ENCODE measurements around the gene ENTPD2.
A peak's percentile ranks its signal among the peaks of the same experiment; 100 is the strongest.

Gene ENTPD2

DNA sequence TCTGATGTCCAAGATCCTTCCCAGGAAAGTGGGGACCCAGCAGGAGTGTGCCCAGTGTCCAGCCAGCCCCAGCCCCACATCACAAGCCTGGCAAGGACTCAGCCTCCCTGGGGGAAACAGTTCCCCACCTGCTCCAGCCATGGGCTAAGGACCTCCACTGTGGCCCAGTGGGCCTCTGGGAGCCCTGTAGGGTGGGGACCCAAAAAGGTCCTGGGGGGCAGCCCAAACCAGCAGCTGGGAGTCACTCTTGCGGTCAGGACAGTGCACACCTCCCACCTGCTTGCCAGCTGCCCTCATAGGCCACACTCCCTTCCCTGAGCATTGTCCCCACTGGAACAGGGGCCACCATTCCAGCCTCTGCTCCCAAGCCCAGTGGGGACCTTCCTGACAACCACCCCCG lies 27.5 kb downstream of the ENTPD2 start:
- no peak overlapping the region for H3K4me3 Mint-ChIP-seq
- H3K27me3 Mint-ChIP-seq, result no peaks in the 10 kb centered on the region
- DNase-seq, result no peak
- H3K4me1 Mint-ChIP-seq (ENCODE audit: low read depth), result peaks cover 36% of the 10 kb centered on the region
- no peaks in the 10 kb centered on the region for H3K36me3 Mint-ChIP-seq (ENCODE audit: low read depth)
- no peak overlapping the region for H3K27ac Mint-ChIP-seq
- no peaks in the 10 kb centered on the region for H3K9me3 Mint-ChIP-seq

DNA sequence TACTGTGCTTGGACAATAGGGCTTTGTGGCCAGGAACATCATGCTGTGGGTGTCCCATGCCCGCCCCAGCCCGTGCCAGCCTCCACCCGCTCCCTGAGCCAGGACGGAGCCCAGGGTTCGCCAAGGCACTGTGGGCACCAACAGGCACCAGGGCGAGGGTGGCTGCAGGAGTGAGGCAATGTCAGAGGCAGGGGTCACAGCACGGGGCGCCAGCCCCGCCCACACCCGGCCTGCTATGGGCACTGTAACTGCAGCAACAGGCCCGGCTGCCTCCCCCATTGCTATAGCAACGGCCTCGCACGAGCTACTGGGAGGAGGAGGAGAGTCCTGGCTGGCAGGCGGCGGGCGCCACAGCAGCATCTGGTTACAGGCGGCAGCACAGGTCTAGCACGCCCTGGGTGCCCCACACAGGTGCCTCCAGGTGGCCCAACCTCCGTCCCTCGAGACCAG lies 28.3 kb downstream of the ENTPD2 start:
- no peak for DNase-seq

DNA sequence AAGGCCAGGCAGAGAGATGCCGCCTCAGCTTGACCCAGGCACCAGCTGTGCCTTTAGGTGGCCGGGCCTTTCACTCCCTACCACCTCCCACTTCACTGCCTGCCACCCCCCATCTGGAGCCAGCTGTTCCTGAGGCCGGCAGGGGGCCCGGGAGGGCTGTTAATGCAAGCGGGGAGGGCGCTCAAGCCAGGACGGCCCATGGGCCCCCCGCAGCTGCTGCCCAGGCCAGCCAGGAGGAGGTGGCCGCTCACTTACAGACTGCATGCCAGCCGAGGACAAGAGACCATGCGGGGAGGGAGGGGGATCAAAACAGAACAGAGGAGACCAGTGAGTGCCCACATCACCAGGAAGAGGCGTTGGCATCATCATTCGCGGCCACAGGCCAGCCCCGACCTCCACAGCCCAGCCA lies 30.3 kb downstream of the ENTPD2 start:
- H3K4me1 Mint-ChIP-seq (ENCODE audit: low read depth), result peaks cover 11% of the 10 kb centered on the region
- H3K27ac Mint-ChIP-seq, result no peak overlapping the region
- DNase-seq, result no peak
- H3K9me3 Mint-ChIP-seq, result no peaks in the 10 kb centered on the region
- no peaks in the 10 kb centered on the region for H3K27me3 Mint-ChIP-seq
- H3K36me3 Mint-ChIP-seq (ENCODE audit: low read depth), result no peaks in the 10 kb centered on the region
- no peak overlapping the region for H3K4me3 Mint-ChIP-seq

More for the DNA sequence above, 28.3 kb downstream of the ENTPD2 start:
- H3K36me3 Mint-ChIP-seq (ENCODE audit: low read depth), result no peaks in the 10 kb centered on the region
- H3K4me1 Mint-ChIP-seq (ENCODE audit: low read depth), result peaks cover 31% of the 10 kb centered on the region
- H3K9me3 Mint-ChIP-seq, result no peaks in the 10 kb centered on the region
- H3K27ac Mint-ChIP-seq, result no peak overlapping the region
- no peaks in the 10 kb centered on the region for H3K27me3 Mint-ChIP-seq
- H3K4me3 Mint-ChIP-seq, result no peak overlapping the region

- no peak overlapping the region for H3K27ac Mint-ChIP-seq
- no peaks in the 10 kb centered on the region for H3K9me3 Mint-ChIP-seq
- H3K4me1 Mint-ChIP-seq (ENCODE audit: low read depth), result peaks cover 10% of the 10 kb centered on the region
- no peak for DNase-seq
- H3K4me3 Mint-ChIP-seq, result no peak overlapping the region
- no peaks in the 10 kb centered on the region for H3K36me3 Mint-ChIP-seq (ENCODE audit: low read depth)
- H3K27me3 Mint-ChIP-seq, result no peaks in the 10 kb centered on the region
Measured at GRCh38 chr9:137023157-137023556, 30.7 kb downstream of the ENTPD2 start.

DNA sequence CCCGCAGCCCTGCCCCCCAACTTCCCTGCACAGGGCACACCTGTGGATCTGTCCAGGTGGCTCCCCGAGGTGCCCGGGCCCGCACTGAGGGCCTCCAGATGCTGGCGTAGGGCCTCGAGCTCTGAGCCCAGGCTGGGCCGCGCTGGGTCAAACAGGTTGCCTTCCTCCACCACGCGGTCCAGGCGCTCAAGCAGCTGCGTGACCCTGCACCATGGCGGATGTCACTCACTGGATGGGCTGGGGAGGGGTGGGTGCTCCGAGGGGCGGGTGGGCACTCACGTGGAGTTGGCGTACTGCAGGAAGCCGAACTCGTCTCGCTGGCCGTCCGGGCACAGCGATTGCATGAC lies 31.2 kb downstream of the ENTPD2 start:
- H3K4me1 Mint-ChIP-seq (ENCODE audit: low read depth), result peaks cover 10% of the 10 kb centered on the region
- H3K4me3 Mint-ChIP-seq, result no peak overlapping the region
- no peaks in the 10 kb centered on the region for H3K27me3 Mint-ChIP-seq
- no peak for DNase-seq
- no peak overlapping the region for H3K27ac Mint-ChIP-seq
- no peaks in the 10 kb centered on the region for H3K9me3 Mint-ChIP-seq
- no peaks in the 10 kb centered on the region for H3K36me3 Mint-ChIP-seq (ENCODE audit: low read depth)

GRCh38 chr9:137021979-137022661 lies 31.7 kb downstream of the ENTPD2 start:
- Mint-ChIP-seq H3K36me3 (ENCODE audit: low read depth) (peaks cover under 1% of the 10 kb centered on the region), H3K9me3 (no peaks in the 10 kb centered on the region), H3K4me3 (no peak overlapping the region), H3K27me3 (no peaks in the 10 kb centered on the region), H3K4me1 (ENCODE audit: low read depth) (peaks cover 7% of the 10 kb centered on the region), H3K27ac (peak overlapping the region; percentile 41)
- peak; percentile 79 for DNase-seq

- Mint-ChIP-seq H3K27me3 (no peaks in the 10 kb centered on the region), H3K4me3 (no peak overlapping the region), H3K36me3 (ENCODE audit: low read depth) (peaks cover 4% of the 10 kb centered on the region), H3K27ac (no peak overlapping the region), H3K9me3 (no peaks in the 10 kb centered on the region), H3K4me1 (ENCODE audit: low read depth) (peaks cover 3% of the 10 kb centered on the region)
- no peak for DNase-seq
Measured at GRCh38 chr9:137021568-137021978, 32.3 kb downstream of the ENTPD2 start.

DNA sequence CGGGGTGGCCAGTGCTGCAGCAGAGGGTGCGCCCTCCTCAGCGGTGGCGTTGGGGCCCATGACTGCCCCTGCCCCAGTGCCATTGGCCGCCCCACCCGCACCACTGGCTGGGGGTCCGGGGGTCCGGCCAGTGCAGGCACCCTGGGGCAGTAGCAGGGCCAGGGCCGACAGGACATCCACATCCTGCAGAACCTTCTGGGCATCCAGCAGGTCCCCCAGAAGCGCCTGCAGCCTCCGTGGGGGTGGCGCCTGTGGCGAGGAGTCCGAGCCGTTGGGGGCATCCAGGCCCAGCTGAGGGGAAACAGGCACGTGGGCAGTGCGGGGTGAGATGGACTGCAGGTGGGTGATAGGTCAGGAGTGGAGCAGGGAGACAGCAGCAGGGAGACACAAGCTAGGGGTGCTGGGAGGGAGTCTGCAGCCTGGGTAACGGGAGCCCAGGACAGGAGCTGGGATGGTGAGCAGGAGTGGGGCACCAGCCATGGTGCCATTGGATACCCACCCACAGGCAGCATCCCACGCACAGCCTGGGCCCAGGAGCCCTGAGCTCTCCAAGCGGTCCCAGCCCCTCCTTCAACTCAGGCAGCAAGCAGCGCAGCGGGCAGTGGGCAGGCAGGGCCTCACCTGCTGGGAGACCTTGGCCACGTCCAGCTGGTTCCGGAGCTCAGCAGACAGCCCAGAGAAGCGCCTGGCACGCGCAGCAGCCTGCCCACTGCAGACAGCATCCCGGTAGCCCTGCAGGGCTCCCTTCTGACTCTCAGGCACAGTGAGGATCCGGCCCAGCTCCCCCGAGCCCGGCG lies 32.9 kb downstream of the ENTPD2 start:
- Mint-ChIP-seq H3K9me3 (no peaks in the 10 kb centered on the region), H3K4me3 (no peak overlapping the region), H3K27ac (no peak overlapping the region), H3K36me3 (ENCODE audit: low read depth) (peaks cover 4% of the 10 kb centered on the region), H3K27me3 (no peaks in the 10 kb centered on the region), H3K4me1 (ENCODE audit: low read depth) (no peaks in the 10 kb centered on the region)
- DNase-seq, result no peak

DNA sequence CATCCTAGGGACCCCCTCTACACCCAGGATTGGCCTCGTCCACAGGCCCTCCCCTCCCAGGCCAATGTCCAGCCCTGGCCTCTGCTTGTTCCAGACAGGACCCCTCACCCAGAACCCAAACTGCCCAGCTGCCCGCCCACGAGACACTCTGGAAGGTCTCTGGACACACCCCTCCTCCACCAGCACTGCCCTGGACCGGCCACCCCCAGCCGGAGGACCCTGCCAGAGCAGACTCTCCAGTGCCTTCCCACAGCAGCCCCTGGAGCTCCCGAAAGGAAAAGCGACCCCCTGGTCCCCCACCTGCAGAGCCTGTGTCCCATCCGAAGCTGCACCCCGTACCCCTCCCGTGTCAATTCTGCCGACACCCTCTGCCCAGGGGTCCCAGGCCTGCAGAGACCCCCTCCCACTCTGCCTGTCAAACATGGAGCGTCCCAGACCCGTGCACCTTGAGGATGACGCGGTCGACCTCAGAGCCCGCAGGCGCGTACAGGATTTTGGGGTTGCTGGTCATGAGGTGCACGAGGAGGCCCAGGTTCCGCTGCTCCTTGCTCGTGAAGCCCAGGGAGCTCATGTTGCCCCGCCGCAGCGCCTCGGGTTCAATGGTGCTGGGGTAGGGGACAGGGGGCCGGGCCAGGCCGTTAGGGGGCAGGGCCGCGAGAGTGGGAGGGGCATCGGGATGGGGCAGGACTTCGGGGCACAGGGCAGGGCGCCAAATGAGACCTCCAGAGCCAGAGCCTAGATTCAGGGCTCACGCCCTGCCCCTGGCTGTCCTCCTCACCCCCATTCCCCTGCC lies 33.8 kb downstream of the ENTPD2 start:
- Mint-ChIP-seq H3K36me3 (ENCODE audit: low read depth) (peaks cover 6% of the 10 kb centered on the region), H3K9me3 (no peaks in the 10 kb centered on the region), H3K27ac (no peak overlapping the region), H3K4me1 (ENCODE audit: low read depth) (no peaks in the 10 kb centered on the region), H3K4me3 (no peak overlapping the region), H3K27me3 (no peaks in the 10 kb centered on the region)
- no peak for DNase-seq

DNA sequence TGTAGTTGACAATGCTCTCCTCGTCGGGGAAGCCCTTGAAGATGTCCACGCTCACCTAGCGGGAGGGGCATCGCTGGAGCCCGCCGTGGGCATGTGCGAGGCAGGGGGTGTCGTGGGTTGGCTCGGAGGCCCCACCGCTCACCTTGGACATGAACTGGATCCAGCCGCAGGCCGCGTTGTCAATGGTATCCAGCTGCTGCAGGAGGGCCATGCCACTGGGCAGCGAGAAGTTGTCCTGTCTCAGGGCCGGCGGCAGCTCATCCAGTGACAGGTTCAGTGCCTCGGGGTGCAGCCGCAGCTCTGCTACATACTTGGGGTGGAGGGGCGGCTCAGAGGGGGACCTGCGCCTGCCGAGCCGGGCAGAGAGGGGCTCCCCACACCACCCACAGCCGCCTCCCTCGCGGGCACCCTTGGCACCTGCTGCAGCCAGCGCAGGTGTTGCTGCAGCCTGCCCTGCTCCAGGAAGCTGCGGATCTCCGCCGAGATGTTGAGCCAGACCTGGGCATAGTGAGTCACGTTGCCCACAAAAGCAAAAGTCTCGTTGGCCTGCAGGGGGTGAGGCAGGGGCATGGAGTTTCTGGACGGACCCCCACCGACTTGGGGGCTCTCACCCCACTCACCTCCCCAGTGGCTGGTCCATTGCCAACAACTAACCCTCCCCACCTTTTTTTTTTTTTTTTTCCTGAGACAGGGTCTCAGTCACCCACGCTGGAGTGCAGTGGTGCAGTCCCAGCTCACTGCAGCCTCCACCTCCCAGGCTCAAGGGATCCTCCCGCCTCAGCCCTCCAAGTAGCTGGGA lies 34.9 kb downstream of the ENTPD2 start:
- Mint-ChIP-seq H3K27me3 (no peaks in the 10 kb centered on the region), H3K4me1 (ENCODE audit: low read depth) (no peaks in the 10 kb centered on the region), H3K27ac (no peak overlapping the region), H3K36me3 (ENCODE audit: low read depth) (peaks cover 9% of the 10 kb centered on the region), H3K9me3 (no peaks in the 10 kb centered on the region), H3K4me3 (no peak overlapping the region)
- no peak for DNase-seq

DNA sequence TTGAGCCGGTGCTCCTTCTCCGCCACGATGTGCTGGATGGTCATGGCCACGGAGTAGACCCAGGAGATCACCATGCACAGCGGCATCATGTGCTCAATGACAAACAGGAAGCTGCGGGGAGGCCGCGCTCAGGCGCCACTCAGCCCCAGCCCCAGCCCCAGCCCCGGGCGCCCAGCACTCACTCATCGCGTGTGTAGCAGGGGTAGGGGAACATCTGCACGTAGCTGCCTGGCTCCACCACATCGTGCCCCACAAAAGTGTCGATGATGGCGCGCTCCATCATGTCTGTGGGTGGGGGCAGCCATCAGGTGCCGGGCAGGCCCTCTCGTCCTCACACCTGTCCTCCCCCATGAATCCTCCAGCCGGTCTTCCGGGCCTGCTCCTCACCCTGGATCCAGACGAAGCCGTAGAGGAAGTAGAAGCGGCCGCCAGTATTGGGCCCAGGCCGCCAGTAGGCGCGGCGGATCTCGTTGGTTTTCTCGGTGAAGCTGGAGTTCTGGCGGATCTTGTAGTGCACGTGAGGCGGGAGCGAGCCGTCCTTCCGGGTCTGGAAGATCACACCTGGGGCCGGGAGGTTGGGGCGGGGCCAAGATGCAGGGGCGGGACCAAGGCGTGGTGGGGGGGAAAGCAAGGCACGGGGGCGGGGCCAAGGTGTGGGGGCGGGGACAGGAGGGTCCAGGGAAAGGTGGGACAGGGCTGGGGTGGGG lies 35.9 kb downstream of the ENTPD2 start:
- H3K27ac Mint-ChIP-seq, result no peak overlapping the region
- DNase-seq, result no peak
- H3K36me3 Mint-ChIP-seq (ENCODE audit: low read depth), result peaks cover 9% of the 10 kb centered on the region
- no peaks in the 10 kb centered on the region for H3K27me3 Mint-ChIP-seq
- no peaks in the 10 kb centered on the region for H3K9me3 Mint-ChIP-seq
- no peak overlapping the region for H3K4me3 Mint-ChIP-seq
- H3K4me1 Mint-ChIP-seq (ENCODE audit: low read depth), result no peaks in the 10 kb centered on the region

DNA sequence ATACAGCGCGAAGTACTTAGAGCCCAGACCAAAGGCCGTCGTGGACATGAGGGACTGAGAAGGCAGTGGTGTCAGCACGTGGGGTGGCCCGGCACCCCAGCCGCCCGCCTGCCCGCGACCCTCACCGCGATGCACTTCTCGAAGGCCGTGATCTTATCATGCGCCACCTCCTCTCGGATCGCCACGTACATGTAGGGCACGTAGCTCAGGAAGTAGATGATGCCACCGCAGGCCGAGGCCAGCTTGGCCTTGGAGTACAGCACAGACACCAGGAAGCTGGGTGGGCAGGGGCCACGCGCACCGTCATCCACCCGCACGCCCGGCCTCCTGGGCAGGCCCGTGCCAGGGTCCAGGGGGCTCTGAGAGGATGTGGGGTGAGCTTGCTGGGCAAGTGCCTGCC lies 36.8 kb downstream of the ENTPD2 start:
- Mint-ChIP-seq H3K4me3 (no peak overlapping the region), H3K27me3 (no peaks in the 10 kb centered on the region), H3K27ac (no peak overlapping the region), H3K9me3 (no peaks in the 10 kb centered on the region), H3K36me3 (ENCODE audit: low read depth) (peaks cover 13% of the 10 kb centered on the region), H3K4me1 (ENCODE audit: low read depth) (no peaks in the 10 kb centered on the region)
- DNase-seq, result no peak

DNA sequence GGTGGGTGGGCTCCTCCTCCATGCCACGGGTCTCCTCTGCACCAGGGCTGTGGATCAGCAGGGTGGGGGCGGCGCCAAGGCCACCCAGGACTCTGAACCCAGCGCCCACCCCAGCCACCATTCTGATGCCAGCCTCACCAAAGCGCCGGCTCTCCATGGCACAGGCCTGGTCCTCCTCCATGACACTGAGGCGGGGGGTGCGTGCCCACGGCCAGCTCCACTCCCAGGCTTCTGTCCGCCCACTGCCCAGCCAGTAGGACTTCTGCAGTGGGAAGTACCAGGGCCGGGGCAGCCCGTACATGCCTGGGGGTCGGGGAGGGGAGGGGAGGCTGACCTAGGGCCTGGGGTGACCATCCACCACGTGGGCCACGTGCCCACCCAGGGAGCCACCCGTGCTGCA lies 37.4 kb downstream of the ENTPD2 start:
- no peaks in the 10 kb centered on the region for H3K9me3 Mint-ChIP-seq
- H3K36me3 Mint-ChIP-seq (ENCODE audit: low read depth), result peaks cover 15% of the 10 kb centered on the region
- DNase-seq, result no peak
- H3K27ac Mint-ChIP-seq, result no peak overlapping the region
- no peaks in the 10 kb centered on the region for H3K4me1 Mint-ChIP-seq (ENCODE audit: low read depth)
- no peak overlapping the region for H3K4me3 Mint-ChIP-seq
- H3K27me3 Mint-ChIP-seq, result no peaks in the 10 kb centered on the region

- peaks cover 15% of the 10 kb centered on the region for H3K36me3 Mint-ChIP-seq (ENCODE audit: low read depth)
- H3K27me3 Mint-ChIP-seq, result no peaks in the 10 kb centered on the region
- no peak overlapping the region for H3K4me3 Mint-ChIP-seq
- no peak for DNase-seq
- H3K9me3 Mint-ChIP-seq, result no peaks in the 10 kb centered on the region
- no peak overlapping the region for H3K27ac Mint-ChIP-seq
- H3K4me1 Mint-ChIP-seq (ENCODE audit: low read depth), result no peaks in the 10 kb centered on the region
Measured at GRCh38 chr9:137015976-137016375, 37.9 kb downstream of the ENTPD2 start.
